H1 (cell line): ENCODE results near the gene ASIC1. TPM values are rescaled to one million over a fixed set of nuclear protein-coding genes. Genes with fewer than 3 reads are reported as not detected.
A peak's percentile ranks its signal among the peaks of the same experiment; 100 is the strongest.

Experiments used
- CTCF ChIA-PET: fragments of 300-600 bp; sonication (Branson Sonifier 250); formaldehyde crosslinking; loops from one replicate; lab custom pipeline; 2021; ENCODE audit not compliant: partially characterized antibody; lab: Charles Lee
- POLR2A ChIA-PET: fragments of 300-600 bp; sonication (Branson Sonifier 250); formaldehyde crosslinking; loops from one replicate; lab custom pipeline; 2021; ENCODE audit warnings: inconsistent platforms; ENCODE audit not compliant: partially characterized antibody; lab: Charles Lee
- DNase-seq, 2 experiments: peaks; one replicate each; pipeline versions ENCODE4 v3.0.0 to v3.0.0-alpha.2; 2010 to 2022; ENCODE audit warnings: low spot score in 2 of 2, low read depth in 1 of 2, mixed read lengths in 1 of 2
- FAIRE-seq: peaks from 2 replicates; lab custom pipeline; 2011; peaks lifted over from hg19 to GRCh38; lab: Jason Lieb, UNC
- H2AFZ ChIP-seq: 2 replicates; pipeline ENCODE4 v1.8.1; 2012; ENCODE audit warnings: low read length, inconsistent platforms
- H2AK5ac ChIP-seq: 2 replicates; pipeline ENCODE4 v1.6.1; 2013; ENCODE audit warnings: low read depth, low read length
- H2BK120ac ChIP-seq: replicated peaks from 2 replicates; pipeline ENCODE3; 2013; ENCODE audit warnings: low read depth, low read length, inconsistent platforms
- H2BK12ac ChIP-seq: 2 replicates; pipeline ENCODE4 v1.6.1; 2013; ENCODE audit warnings: low read depth, low read length
- H2BK15ac ChIP-seq: 2 replicates; pipeline ENCODE4 v1.6.1; 2013; ENCODE audit warnings: low read length
- H2BK20ac ChIP-seq: 2 replicates; pipeline ENCODE4 v1.6.1; 2013; ENCODE audit warnings: low read length
- H2BK5ac ChIP-seq: 2 replicates; pipeline ENCODE4 v1.6.1; 2013; ENCODE audit warnings: low read depth, low read length
- H3K14ac ChIP-seq: 2 replicates; pipeline ENCODE4 v1.6.1; 2013; ENCODE audit warnings: inconsistent platforms; ENCODE audit not compliant: insufficient read length
- H3K18ac ChIP-seq: 2 replicates; pipeline ENCODE4 v1.6.1; 2013; ENCODE audit warnings: low read length; ENCODE audit errors: extremely low read depth
- H3K23ac ChIP-seq: 2 replicates; pipeline ENCODE4 v1.6.1; 2013; ENCODE audit warnings: inconsistent platforms; ENCODE audit not compliant: insufficient read length
- H3K23me2 ChIP-seq: 2 replicates; pipeline ENCODE4 v1.6.1; 2013; ENCODE audit warnings: low read depth, low read length
- H3K27ac ChIP-seq: 2 replicates; pipeline ENCODE4 v1.6.1; 2011; ENCODE audit warnings: low read depth, low read length, inconsistent platforms
- H3K27me3 ChIP-seq, 4 experiments: replicated peaks in 1 of 4; 1 replicate in 1 of 4; 2 replicates in 3 of 4; pipeline versions ENCODE4 v1.6.1 to v1.8.1; 2011 to 2013; ENCODE audit warnings: low read length in 3 of 4, mild to moderate bottlenecking in 3 of 4, inconsistent platforms in 2 of 4, mixed read lengths in 2 of 4, moderate library complexity in 1 of 4; ENCODE audit not compliant: control insufficient read depth in 3 of 4, insufficient read depth in 3 of 4; ENCODE audit errors: extremely low read depth in 1 of 4
- H3K36me3 ChIP-seq, 4 experiments: 2 replicates each; pipeline versions ENCODE4 v1.6.1 to v1.8.1; 2011 to 2013; ENCODE audit warnings: mild to moderate bottlenecking in 4 of 4, low read length in 3 of 4, moderate library complexity in 2 of 4, control low read depth in 1 of 4, inconsistent platforms in 1 of 4; ENCODE audit not compliant: insufficient read depth in 4 of 4, control insufficient read depth in 2 of 4
- H3K4ac ChIP-seq: replicated peaks from 2 replicates; pipeline ENCODE3; 2013; ENCODE audit warnings: low read length, low read depth, mixed read lengths, inconsistent platforms; ENCODE audit not compliant: insufficient read length
- H3K4me1 ChIP-seq, 4 experiments: replicated peaks in 1 of 4; 1 replicate in 1 of 4; 2 replicates in 3 of 4; pipeline versions ENCODE4 v1.6.1 to v1.8.1; 2011 to 2013; ENCODE audit warnings: low read length in 3 of 4, inconsistent platforms in 2 of 4, mixed read lengths in 1 of 4; ENCODE audit not compliant: insufficient read depth in 4 of 4, control insufficient read depth in 3 of 4
- H3K4me2 ChIP-seq, 2 experiments: 2 replicates each; pipeline versions ENCODE4 v1.6.1 to v1.8.1; 2011 to 2013; ENCODE audit warnings: low read depth in 2 of 2, low read length in 2 of 2, control low read depth in 1 of 2, inconsistent platforms in 1 of 2, mild to moderate bottlenecking in 1 of 2; ENCODE audit not compliant: insufficient read depth in 1 of 2
- H3K4me3 ChIP-seq, 4 experiments: fragments of 200-600, 300-600 bp in 1 of 4; sonication (generic), shearing (Covaris generic), sonication (Bioruptor Twin) in 1 of 4; 2 replicates each; pipeline versions ENCODE4 v1.5.1 to v1.8.1; 2011 to 2016; ENCODE audit warnings: low read length in 4 of 4, low read depth in 3 of 4, control low read depth in 2 of 4, inconsistent platforms in 2 of 4, mild to moderate bottlenecking in 2 of 4, mixed read lengths in 1 of 4, moderate library complexity in 1 of 4; ENCODE audit not compliant: insufficient read depth in 2 of 4; ENCODE audit errors: extremely low read depth in 1 of 4
- H3K56ac ChIP-seq: replicated peaks from 2 replicates; pipeline ENCODE3; 2013; ENCODE audit warnings: low read depth, mild to moderate bottlenecking, mixed read lengths, low read length, inconsistent platforms; ENCODE audit not compliant: insufficient read length
- H3K79me1 ChIP-seq: 2 replicates; pipeline ENCODE4 v1.6.1; 2013; ENCODE audit warnings: low read depth, low read length, control low read depth
- H3K79me2 ChIP-seq, 2 experiments: 2 replicates each; pipeline versions ENCODE4 v1.6.1 to v1.8.1; 2012 to 2013; ENCODE audit warnings: low read length in 2 of 2, mild to moderate bottlenecking in 2 of 2, inconsistent platforms in 1 of 2; ENCODE audit not compliant: insufficient read depth in 2 of 2, control insufficient read depth in 1 of 2
- H3K9ac ChIP-seq, 4 experiments: replicated peaks in 1 of 4; 1 replicate in 1 of 4; 2 replicates in 3 of 4; pipeline versions ENCODE4 v1.6.1 to v1.8.1; 2011 to 2013; ENCODE audit warnings: low read depth in 3 of 4, low read length in 3 of 4, control low read depth in 2 of 4, mild to moderate bottlenecking in 2 of 4, moderate library complexity in 2 of 4, inconsistent platforms in 1 of 4; ENCODE audit errors: extremely low read depth in 1 of 4
- H3K9me3 ChIP-seq, 2 experiments: 2 replicates each; pipeline versions ENCODE4 v1.6.1 to v1.8.1; 2012 to 2013; ENCODE audit warnings: mild to moderate bottlenecking in 2 of 2, moderate library complexity in 2 of 2, control low read depth in 1 of 2, inconsistent platforms in 1 of 2, low read depth in 1 of 2, low read length in 1 of 2, mixed read lengths in 1 of 2; ENCODE audit not compliant: insufficient read depth in 2 of 2
- H4K20me1 ChIP-seq, 2 experiments: replicated peaks in 1 of 2; 2 replicates each; pipeline versions ENCODE3 to v1.8.1; 2011 to 2013; ENCODE audit warnings: inconsistent platforms in 2 of 2, low read length in 2 of 2, mild to moderate bottlenecking in 1 of 2; ENCODE audit not compliant: insufficient read depth in 2 of 2, control insufficient read depth in 1 of 2
- H4K5ac ChIP-seq: 2 replicates; pipeline ENCODE4 v1.6.1; 2013; ENCODE audit warnings: low read length, low read depth, mixed read lengths, inconsistent platforms; ENCODE audit not compliant: insufficient read length
- H4K8ac ChIP-seq: 2 replicates; pipeline ENCODE4 v1.8.0; 2013; ENCODE audit warnings: mild to moderate bottlenecking, moderate library complexity, low read length, inconsistent platforms; ENCODE audit not compliant: insufficient read depth; ENCODE audit errors: extremely low read depth
- H4K91ac ChIP-seq: replicated peaks from 2 replicates; pipeline ENCODE3; 2013; ENCODE audit warnings: low read length, mixed read lengths, inconsistent platforms; ENCODE audit not compliant: insufficient read length
- JUND ChIP-seq: IDR thresholded peaks from 2 replicates; pipeline ENCODE4 v1.6.1; 2011; ENCODE audit warnings: mild to moderate bottlenecking, improper control_type of control experiment, low read length
- SIN3A ChIP-seq, 2 experiments: IDR thresholded peaks in 1 of 2; conservative IDR thresholded peaks in 1 of 2; 2 replicates each; pipeline ENCODE4 v1.6.1; 2011 to 2012; ENCODE audit warnings: low read length in 2 of 2, improper control_type of control experiment in 1 of 2, low read depth in 1 of 2, mild to moderate bottlenecking in 1 of 2
- WGBS, 2 experiments: shearing (Covaris generic) in 1 of 2; methylation state at CpG; one replicate each; pipeline versions ENCODE4 v1.1.6 to v1.1.7; 2013 to 2015; ENCODE audit warnings: low lambda C conversion rate in 2 of 2, mixed read lengths in 2 of 2, inconsistent platforms in 1 of 2, low coverage in 1 of 2, missing lambda C conversion rate in 1 of 2; ENCODE audit not compliant: insufficient replicate concordance in 2 of 2, insufficient coverage in 1 of 2, insufficient read length in 1 of 2; ENCODE audit errors: extremely low coverage in 1 of 2, missing lambda C conversion rate in 1 of 2; 5-methylcytosine and 5-hydroxymethylcytosine counted together
- polyA plus RNA-seq, 7 experiments: library from polyadenylated mRNA; depleted of rRNA in 3 of 7; stranded (reverse) in 5 of 7; unstranded in 2 of 7; fragments of >200 nt in 5 of 7; fragments of 200-250 nt in 2 of 7; gene quantifications; 1 replicate in 5 of 7; 2 replicates in 1 of 7; 4 replicates in 1 of 7; pipeline versions ENCODE4 v1.2.1 to v1.2.3, GENCODE V29; 2011 to 2013; ENCODE audit warnings: missing spikeins in 2 of 7, mixed read lengths in 2 of 7
- total RNA-seq: library from RNA; stranded (reverse); fragmentation: NEBNext Ultra II Directional; extraction: Animal tissue kit (Norgen Biotek cat#: 25700); gene quantifications from 2 replicates; pipeline ENCODE4 v1.2.1, GENCODE V29; 2021

ASIC1 gene
- total and polyA plus RNA-seq, 2 of the 8 experiments (the other 6 are each of a cell fraction or from before 2014, with no cell fraction given) = 2.4 to 4.4 TPM

GRCh38 chr12:50056639-50056976 lies 788 bp upstream of the ASIC1 start:
- Histone ChIP-seq H2AK5ac (no peak overlapping the region), H4K8ac (no peak overlapping the region), H3K14ac (no peak overlapping the region), H4K91ac (peak overlapping the region; percentile 16), H3K4me2 (peak overlapping the region; percentile 94 to 95), H2BK5ac (no peak overlapping the region; the same call in 1 of the 2 replicates), H3K4me3 (peak overlapping the region; percentile 58 to 74 (median 71); a peak in 7 of 8 replicates), H3K23ac (peak overlapping the region; percentile 73), H3K36me3 (no peaks in the 10 kb centered on the region), H4K20me1 (peaks cover 2 to 4% of the 10 kb centered on the region in 2 experiments), H3K4ac (peak overlapping the region; percentile 81), H3K27ac (no peak overlapping the region), H2BK20ac (no peak overlapping the region), H3K79me1 (no peaks in the 10 kb centered on the region), H3K56ac (no peak overlapping the region), H2BK15ac (no peak overlapping the region), H2AFZ (no peak overlapping the region), H2BK120ac (no peak overlapping the region), H4K5ac (no peak overlapping the region), H3K9ac (no peak overlapping the region), H3K4me1 (peaks cover 3 to 11% (median 6%) of the 10 kb centered on the region in 4 experiments), H3K9me3 (no peaks in the 10 kb centered on the region), H2BK12ac (0 out of 2 replicates have a peak overlapping the region, but pooled peaks have one; percentile 20), H3K27me3 (peaks cover 35 to 87% (median 72%) of the 10 kb centered on the region in 4 experiments), H3K79me2 (no peaks in the 10 kb centered on the region), H3K23me2 (peaks cover 8% of the 10 kb centered on the region), H3K18ac (no peak overlapping the region)
- FAIRE-seq (no peak), DNase-seq (no peak)
- ChIA-PET CTCF (interaction anchor here (0.6 to 10.7 kb wide), 37 partner anchors 9 to 493 kb away, joined by 3 to 257 read pairs (median 6); partner anchors contain the start of genes COX14 and RACGAP1), POLR2A (interaction anchor here (0.9 to 3.4 kb wide), 8 partner anchors 9 to 98 kb away, joined by 3 to 19 read pairs (median 6); no protein-coding TSS in a partner anchor)
- WGBS, 2 experiments = 17% methylated on average over 3 of the region's 3 CpGs; no CpG with 5 or more reads in 1 of the 2 experiments
- TF ChIP-seq SIN3A (conservative IDR thresholded peaks at IDR 0.05 in 1 of 2, IDR thresholded peaks at IDR 0.05 in 1 of 2; ENCODE audit: low read depth in 1 of 2, low read length in 2 of 2) (peak in 1 of 2 experiments; percentile 41; a peak in 1 of 4 replicates), JUND (no peak)
